Suppressor macrophage treated with lipopolysaccharide for 4 hours (primary cell): ENCODE measurements around the gene STK32C.
"Not testable (repeated sequence)": the region's sequence is repeated elsewhere in the genome, so short reads cannot be mapped to it uniquely, and the experiment has no call there.

Source experiments
- DNase-seq: peaks from one replicate; pipeline ENCODE4 v3.0.0-alpha.2; 2020

STK32C gene

GRCh38 chr10:132337854-132338253, 30.1 kb upstream of the STK32C start:
- not testable (repeated sequence) for DNase-seq

GRCh38 chr10:132336919-132337407, 29.2 kb upstream of the STK32C start:
- peak; percentile 47 for DNase-seq

GRCh38 chr10:132336064-132336746, 28.5 kb upstream of the STK32C start:
- DNase-seq = no peak

- DNase-seq = peak; percentile 79
Measured at GRCh38 chr10:132335189-132336063, 27.7 kb upstream of the STK32C start.

GRCh38 chr10:132334631-132335188, 27.0 kb upstream of the STK32C start:
- DNase-seq = no peak

- no peak for DNase-seq
Measured at GRCh38 chr10:132333386-132333785, 25.6 kb upstream of the STK32C start.

- DNase-seq = peak; percentile 75
Measured at GRCh38 chr10:132332433-132332754, 24.6 kb upstream of the STK32C start.

GRCh38 chr10:132331601-132332432, 24.1 kb upstream of the STK32C start, which contains the start of gene LRRC27:
Gene LRRC27, plus strand, starts transcription at chr10:132332193. Its CDS starts 1,332 bp downstream, at chr10:132333525.
- peak; percentile 98 for DNase-seq

- DNase-seq = no peak
Measured at GRCh38 chr10:132330486-132330833, 22.7 kb upstream of the STK32C start.

- DNase-seq = peak; percentile 59
Measured at GRCh38 chr10:132329565-132330485, 22.1 kb upstream of the STK32C start.

- DNase-seq = no peak
Measured at GRCh38 chr10:132328738-132329137, 21.0 kb upstream of the STK32C start.

GRCh38 chr10:132328106-132328505, 20.4 kb upstream of the STK32C start:
- DNase-seq = no peak

- DNase-seq = no peak
Measured at GRCh38 chr10:132326925-132327324, 19.2 kb upstream of the STK32C start.

- DNase-seq = no peak
Measured at GRCh38 chr10:132326344-132326889, 18.7 kb upstream of the STK32C start.

- DNase-seq = no peak
Measured at GRCh38 chr10:132324186-132324585, 16.4 kb upstream of the STK32C start.

GRCh38 chr10:132322586-132323048, 14.9 kb upstream of the STK32C start:
- peak; percentile 62 for DNase-seq

GRCh38 chr10:132321726-132322125, 14.0 kb upstream of the STK32C start:
- no peak for DNase-seq

- no peak for DNase-seq
Measured at GRCh38 chr10:132320654-132321469, 13.1 kb upstream of the STK32C start.

GRCh38 chr10:132319853-132320653, 12.3 kb upstream of the STK32C start:
- DNase-seq = peak; percentile 83
